ENCODE measurements around the gene FAM229B.

The FAM229B gene

GRCh38 chr6:112139052-112139451, 51.7 kb downstream of the FAM229B start:
- no peak for DNase-seq (ENCODE audit: low read depth in 4 of 4, low spot score in 1 of 4)

- DNase-seq (ENCODE audit: low read depth in 4 of 4, low spot score in 1 of 4) = no peak
These were observed 54.3 kb downstream of the FAM229B start for GRCh38 chr6:112141707-112142106.

- no peak for DNase-seq (ENCODE audit: low read depth in 4 of 4, low spot score in 1 of 4)
These were observed 56.9 kb downstream of the FAM229B start for GRCh38 chr6:112144145-112144926.

- no peak for DNase-seq (ENCODE audit: low read depth in 4 of 4, low spot score in 1 of 4)
These were observed 57.7 kb downstream of the FAM229B start for GRCh38 chr6:112145080-112145573.

GRCh38 chr6:112148103-112148502, 60.7 kb downstream of the FAM229B start:
- no peak for DNase-seq (ENCODE audit: low read depth in 4 of 4, low spot score in 1 of 4)

GRCh38 chr6:112149236-112149635, 61.8 kb downstream of the FAM229B start:
- no peak for DNase-seq (ENCODE audit: low read depth in 4 of 4, low spot score in 1 of 4)

GRCh38 chr6:112149719-112150263, 62.4 kb downstream of the FAM229B start:
- no peak for DNase-seq (ENCODE audit: low read depth in 4 of 4, low spot score in 1 of 4)

GRCh38 chr6:112150363-112150762, 63.0 kb downstream of the FAM229B start:
- DNase-seq (ENCODE audit: low read depth in 4 of 4, low spot score in 1 of 4) = no peak
